Measurements from ENCODE around the gene MACO1.
"Not testable (repeated sequence)": the region's sequence is repeated elsewhere in the genome, so short reads cannot be mapped to it uniquely, and the experiment has no call there.

MACO1 gene

DNA sequence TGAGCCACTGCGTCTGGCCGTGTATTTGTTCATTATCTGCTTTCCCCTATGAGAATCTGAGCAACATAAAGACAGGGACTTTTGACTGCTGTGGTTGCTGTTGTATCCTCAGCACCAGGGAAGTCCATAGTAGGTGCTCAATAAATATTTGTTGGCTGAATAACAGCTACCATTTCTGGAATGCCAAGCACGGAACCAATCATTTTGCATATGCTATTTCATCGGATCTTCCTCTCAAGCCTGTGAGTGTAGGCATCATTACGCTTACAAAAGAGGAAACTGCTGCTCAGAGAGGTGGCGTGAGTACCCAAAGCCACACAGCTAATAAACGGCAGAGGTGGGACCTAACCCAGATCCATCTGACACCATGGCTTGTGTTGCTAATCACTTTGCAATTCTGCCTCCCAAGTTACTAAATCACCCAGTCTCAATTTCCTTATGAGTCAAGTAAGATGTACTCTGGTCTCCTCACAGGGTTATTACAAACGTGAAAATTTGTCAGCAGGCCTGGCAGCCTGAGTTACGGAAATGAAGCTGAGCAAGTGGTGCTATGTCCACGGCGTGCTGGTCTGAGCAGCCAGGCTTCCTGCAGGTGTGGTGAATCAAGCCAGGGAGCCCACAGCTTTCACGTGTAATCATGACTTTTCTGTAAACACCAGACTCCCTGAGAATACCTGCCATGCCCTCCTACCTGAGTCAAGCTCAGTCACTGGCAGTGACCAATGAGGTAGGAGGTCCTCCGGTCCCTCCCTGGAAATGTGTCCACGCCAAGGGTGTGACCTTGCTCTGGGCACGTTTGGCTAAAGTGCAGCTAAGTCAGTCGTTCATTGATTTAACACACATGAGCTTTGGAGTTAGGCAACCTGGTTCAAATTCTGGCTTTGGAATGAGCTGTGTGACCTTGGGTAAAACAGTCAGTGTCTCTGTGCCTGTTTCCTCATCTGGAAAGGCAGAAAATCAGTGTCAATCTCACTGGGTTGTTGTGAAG lies 5.3 kb upstream of the MACO1 start:
- no peak for DNase-seq (ENCODE audit: low read depth in 1 of 2, low spot score in 1 of 2)

DNA sequence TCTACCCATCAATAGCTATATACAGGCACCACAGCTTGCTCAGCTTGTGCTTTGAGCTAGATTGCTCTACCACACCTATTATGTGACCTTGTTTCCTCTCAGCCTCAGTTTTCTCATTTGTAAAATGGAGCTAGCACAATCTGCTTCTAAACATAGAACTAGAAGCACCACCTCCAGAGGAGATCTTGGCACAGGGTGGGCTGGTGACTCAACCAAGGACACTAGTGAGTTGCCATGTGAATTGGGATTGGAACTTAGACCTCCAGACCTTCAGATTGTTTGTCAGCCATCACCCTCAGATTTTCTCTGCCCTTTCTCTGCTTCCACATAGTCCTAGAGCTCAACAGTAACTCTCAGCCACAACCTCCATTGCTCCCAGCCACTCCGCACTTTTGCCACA lies 3.0 kb upstream of the MACO1 start:
- DNase-seq (ENCODE audit: low read depth in 1 of 2, low spot score in 1 of 2) = no peak

DNA sequence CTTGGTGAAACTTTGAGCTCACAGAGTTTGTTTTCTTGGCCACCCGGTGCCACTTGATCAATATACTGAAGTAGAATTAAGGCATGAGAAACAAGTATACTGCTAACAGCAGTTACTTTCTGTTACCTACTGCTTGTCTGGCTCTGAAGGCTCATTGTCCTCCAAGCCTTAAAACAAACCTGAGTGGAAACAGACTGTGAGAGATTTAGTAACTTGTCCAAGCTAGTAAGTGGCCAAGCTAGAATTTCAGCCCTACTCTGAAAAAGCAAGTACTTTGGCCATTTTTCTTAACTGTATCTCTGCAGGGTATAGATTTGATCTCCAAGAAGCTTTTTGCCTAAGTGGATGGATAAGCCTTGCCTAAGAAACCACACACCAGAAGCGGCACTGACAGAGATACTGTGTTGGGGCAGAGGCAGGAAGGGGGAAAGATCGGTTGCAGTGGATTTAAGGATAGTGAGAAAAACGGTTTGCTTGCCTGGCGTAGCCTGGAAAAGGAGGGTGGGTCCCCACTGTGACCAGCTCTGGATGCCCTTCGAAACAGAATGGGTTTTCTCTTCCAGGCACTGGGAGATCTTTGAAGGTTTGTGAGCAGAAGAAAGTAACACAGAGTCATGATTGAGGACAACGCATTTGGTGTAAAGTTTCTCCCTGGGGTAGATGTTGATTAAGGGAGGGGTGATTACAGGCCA lies 2.1 kb upstream of the MACO1 start:
- no peak for DNase-seq (ENCODE audit: low read depth in 1 of 2, low spot score in 1 of 2)

DNA sequence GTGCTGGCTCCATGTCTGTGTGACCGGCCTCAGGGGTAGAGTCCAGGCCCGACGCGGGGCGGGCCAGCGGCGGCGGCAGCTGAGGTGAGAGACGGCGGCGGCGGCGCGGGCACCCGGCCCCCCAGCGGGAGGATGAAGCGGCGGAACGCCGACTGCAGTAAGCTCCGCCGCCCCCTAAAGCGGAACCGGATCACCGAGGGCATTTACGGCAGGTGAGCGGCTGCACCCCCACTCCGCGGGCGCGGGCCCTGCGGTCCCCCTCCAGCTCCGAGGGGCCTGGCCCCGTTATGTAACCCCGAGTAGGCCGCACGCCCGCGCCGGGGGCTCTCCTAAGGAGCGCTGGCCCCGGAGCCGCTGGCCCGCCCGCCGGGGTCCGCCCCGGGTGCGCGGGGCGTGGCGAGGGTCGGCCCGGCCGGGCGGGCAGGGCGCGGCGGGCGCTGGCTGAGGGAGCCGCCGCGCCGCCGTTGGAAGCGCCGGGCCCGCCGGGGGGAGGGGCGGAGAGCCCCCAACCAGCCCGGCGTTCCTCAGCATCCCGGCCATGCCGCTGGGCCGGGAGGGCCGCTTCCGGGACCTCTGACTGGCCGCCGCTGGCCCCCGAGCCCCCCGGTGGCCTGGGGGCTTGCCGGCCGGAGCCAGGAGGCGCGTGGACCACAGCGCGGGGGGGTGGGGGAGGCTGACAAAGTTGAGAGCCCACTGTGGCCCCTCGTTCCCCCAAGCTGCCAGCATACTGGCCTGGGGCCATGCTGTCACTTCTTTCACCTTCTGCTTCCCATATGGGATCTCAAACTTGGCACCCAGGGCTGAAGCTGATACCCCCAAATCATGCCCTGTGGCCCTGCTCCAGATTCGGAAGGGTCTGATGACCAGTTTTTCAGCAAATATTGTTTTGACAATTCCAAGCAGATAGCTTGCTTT lies 527 bp downstream of the MACO1 start:
- DNase-seq (ENCODE audit: low read depth in 1 of 2, low spot score in 1 of 2) = no peak

DNA sequence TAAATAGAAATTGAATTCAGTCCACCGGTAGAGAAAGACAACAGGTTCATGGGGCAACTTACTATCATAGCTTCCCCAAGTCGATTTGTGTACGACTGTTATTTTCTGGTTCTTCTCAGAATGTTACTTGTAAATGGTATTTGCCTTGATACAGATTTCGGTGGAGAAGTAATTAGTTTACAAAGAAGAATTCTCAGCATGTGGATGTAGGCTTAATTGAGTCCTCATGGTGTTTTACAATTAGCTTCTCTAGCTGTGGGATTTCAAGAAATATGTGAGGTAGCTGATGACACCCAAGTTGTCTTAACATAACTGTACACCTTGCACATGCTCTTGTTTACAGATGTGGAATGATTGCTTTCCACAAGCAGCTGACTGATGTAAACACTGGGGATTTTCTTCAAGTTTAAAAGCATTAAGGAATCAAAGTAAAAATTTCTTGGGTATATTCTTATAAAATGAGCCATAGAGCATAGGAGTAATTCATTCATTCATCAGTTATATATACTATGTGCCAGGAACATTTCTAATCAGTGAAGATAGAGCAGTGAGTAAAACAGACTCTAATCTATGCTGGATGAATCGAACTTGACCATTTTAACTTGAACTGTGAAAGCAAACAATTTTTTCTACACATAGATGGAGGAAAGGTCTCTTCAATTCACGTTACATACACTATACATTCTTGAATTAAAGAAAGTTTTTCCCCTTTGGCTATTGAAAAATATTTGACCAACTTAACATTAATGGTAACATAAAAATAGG lies 1.4 kb downstream of the MACO1 start:
- DNase-seq (ENCODE audit: low read depth in 1 of 2, low spot score in 1 of 2) = no peak

DNA sequence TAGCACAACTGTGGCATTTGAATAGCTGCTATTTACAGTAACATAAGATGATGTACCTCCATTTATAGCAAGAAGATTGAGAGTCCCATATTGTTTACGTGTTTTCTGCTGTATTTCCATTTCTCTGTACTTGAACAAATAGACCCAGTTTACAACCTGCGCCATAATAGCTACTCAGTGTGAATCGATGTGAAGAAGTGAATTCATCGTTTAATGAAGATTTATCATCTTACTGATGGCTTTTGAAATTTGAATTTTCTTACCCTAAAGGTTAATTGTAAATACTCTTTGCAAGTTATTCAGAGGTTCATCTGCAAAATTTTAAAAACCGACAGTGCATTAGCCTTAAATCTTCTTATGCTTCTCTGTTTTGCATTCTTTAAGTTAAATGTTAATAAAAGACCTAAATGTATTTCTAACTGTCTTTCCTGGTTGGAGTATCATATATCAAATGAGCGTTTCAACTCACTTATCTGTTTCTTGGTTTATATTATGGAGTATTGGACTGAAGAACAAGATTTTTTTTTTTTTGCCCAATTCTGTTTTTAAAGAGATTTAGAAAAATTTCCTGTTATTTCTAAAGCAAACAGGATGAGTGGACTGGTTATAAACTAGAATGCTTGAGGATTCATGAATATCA lies 2.2 kb downstream of the MACO1 start:
- no peak for DNase-seq (ENCODE audit: low read depth in 1 of 2, low spot score in 1 of 2)

DNA sequence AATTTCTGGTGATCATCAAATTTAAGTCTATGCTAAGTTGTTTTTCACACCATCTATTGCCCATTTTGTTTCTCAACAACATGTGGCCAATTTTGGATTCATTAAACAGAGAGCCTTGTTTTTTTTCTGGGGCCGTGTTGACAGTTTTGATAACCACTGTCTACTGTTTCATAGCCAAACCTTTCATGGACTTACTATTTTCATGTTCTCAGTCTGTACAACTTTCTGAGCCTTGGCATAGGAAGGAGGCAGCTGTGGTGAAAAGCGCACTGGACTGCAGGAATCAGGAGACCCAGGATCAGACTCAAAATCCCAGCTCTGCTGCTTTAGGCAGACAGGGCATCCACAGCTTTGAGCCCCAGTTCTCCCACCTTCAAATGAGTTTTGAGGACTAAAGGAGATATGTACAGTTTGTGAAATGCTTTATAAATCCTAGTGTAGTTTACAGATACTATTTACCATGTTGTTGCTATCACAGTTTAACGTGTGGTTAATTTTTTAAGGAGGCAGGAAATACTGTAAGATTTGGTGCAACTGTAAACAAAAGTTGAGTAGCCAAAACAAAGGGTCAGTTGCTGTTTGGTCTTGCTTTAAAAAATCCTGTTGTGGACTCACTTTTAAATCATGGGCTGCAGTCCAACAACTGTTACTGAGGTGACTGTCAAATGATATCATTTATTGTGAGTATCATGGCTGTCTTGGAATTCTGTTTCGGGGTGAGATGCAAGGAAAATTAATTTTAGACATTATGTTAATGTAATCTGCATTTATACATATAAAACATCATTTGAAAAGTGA lies 2.9 kb downstream of the MACO1 start:
- DNase-seq (ENCODE audit: low read depth in 1 of 2, low spot score in 1 of 2) = no peak

DNA sequence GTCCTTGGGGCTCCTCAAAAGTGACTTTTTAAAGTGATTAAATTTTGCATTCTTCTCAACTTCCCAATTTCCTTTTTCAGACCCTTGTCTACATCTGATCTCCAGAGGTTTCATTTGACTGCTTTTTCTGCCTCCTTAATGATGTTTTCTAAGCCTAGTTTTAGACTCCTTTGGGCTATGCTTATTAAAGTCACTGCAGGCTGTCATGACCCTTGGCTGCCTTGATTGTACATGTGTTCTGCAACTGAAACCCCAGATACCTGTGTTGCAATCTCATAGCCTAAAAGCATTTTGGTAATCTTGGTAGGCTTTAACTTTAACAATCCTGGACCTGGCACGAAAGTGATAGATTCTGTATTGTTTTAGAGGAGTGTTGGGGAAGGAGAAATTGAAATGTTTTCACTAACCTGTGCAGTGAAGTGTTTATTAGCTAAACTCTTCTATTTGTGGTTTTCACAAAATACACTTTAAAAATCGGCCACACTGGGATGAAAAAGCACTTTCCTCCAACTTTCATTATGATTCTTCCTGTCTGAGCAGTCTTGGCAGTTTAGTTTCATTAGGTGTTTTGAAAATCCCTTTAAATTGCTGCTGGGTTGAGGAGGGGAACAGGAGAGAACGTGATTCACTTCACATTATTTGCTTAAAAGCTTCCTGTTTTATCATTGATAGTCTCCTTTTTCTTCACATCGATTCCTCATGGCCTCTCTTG lies 4.9 kb downstream of the MACO1 start:
- DNase-seq (ENCODE audit: low read depth in 1 of 2, low spot score in 1 of 2) = no peak

DNA sequence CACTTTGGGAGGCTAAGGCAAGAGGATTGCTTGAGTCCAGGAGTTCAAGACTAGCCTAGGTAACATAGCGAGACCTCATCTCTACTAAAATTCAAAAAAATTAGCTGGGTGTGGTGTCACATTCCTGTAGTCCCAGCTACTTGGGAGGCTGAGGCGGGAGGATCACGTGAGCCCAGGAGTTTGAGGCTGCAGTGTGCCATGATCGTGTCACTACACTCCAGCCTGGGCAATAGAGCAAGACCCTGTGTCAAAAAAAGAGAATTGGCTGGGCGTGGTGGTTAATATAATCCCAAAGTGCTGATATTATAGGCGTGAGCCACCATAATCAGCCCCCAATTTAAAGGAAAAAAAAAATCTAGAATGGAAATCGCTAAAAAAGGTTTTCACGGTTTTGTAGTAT lies 7.0 kb downstream of the MACO1 start:
- no peak for DNase-seq (ENCODE audit: low read depth in 1 of 2, low spot score in 1 of 2)

DNA sequence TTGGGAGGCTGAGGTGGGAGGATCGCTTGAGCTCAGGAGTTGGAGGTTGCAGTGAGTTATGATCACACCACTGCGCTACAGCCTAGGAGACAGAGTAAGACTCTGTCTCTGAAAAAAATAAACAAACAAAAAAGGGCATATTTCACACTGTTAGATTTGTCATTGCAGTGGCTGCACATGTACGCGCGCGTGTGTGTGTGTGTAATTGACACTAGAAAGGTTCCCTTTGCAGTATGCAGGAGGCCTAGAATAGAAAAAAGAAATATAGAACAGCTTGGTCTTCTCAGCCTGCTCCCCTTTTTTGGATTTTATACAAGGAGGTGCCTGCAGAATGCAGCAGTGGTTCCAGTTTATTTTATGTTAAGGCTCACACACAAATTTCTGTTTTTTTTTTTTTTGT lies 8.6 kb downstream of the MACO1 start:
- no peak for DNase-seq (ENCODE audit: low read depth in 1 of 2, low spot score in 1 of 2)

DNA sequence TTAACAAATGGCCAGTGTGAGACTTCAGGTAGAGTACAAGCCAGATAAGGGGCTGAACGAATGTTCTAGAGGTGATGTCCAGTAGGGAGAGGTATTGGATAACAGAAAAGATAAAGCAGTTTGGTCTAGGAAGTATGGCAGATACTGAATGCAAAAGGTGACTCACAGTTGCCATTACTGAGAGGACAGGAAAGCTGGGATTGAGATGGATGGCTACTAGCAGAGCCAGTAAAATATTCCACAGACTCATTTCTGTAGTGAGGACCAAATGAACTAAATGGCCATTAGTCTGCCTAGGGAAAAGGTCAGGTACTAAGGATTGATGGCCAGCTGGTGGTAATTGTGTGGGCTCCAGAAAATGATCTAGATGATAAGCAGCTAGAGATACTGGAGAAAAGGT lies 11.5 kb downstream of the MACO1 start:
- no peak for DNase-seq (ENCODE audit: low read depth in 1 of 2, low spot score in 1 of 2)

DNA sequence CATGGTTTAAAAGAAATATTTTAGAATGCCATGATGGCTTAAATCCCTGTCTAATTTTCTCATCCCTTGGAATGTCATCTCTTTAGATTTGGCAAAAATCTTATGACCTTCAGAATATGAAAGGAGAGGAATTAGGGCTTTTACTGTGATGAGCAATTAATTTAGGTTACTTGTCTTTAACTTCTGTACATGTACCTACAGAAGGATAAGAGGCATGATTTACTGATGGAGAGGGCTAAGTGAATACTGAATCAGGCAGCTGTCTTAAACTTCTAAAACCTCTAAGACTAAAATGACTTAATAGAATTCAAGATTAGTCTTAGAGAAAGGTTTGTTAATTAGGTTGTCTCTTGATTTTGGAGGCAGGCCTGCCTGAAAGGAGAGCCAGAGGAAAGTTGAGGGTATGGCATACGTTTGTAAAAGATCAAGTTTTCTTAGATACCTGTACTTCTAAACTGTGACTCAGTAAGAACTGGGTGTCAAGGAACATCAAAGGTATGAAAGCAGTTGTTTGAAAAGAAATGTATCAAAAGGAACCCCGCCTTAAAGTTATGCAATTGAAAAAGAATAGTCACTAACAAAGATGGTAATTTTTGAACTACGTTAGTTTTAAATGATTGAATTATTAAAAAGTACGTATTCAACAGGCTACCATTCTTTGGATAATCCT lies 12.5 kb downstream of the MACO1 start:
- DNase-seq (ENCODE audit: low read depth in 1 of 2, low spot score in 1 of 2) = no peak

DNA sequence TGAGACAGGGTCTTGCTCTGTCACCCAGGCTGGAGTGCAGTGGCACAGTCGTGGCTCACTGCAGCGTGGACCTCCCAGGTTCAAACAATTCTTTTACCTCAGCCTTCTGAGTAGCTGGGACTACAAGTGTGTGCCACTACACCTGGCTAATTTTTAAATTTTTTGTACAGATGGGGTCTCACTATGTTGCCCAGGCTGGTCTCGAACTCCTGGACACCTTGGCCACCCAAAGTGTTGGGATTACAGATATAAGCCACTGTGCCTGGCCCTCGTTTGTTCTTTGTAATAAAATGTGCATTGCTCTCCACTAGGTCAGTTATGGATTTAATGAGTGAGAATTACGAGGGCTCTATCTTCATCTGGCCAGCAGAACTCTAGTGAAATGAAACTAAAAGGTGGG lies 13.9 kb downstream of the MACO1 start:
- DNase-seq (ENCODE audit: low read depth in 1 of 2, low spot score in 1 of 2) = not testable (repeated sequence)

DNA sequence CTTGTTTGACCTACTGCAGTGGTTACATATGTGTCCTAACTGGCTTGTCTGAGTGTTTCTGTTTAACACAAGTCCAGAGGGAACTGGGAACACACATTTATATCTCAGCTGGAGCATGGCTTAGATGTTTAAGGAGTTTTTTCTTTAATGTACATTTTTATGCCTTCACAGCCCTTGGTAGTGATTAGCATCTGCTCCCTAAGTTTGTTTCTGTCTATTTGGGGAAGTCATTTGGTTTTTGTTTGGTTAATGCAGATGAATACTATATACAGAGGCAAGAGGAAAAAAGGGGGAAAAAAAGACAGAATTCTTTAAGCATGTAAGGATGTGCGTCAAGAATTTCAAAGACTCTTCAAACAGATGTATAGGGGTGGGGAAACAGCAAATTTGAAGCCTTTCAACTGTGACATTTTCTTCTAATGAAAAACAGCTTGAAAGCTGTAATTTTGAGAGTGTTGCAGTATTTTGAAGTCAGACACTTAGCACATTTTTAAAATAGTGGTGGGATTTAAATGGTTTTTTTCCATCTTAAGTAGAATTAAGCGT lies 15.4 kb downstream of the MACO1 start:
- DNase-seq (ENCODE audit: low read depth in 1 of 2, low spot score in 1 of 2) = no peak

DNA sequence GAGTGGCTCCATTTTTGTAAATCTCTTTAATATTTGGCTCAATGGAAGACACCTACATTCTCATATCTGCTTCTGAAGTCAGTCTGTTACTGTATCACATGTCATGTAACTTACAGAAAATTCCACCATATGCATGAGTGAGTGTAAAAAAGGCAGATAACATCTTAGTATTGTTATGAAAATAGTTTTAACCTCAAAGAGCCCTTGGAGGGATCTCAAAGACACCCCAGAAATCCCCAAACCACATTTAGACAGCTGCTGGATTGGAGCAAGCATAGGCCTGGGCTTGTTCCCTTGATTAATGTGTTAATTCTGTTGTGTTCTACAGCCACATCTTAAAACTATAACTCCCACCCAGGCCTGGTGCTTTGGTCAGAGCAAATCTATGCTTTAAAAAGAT lies 16.9 kb downstream of the MACO1 start:
- DNase-seq (ENCODE audit: low read depth in 1 of 2, low spot score in 1 of 2) = no peak

DNA sequence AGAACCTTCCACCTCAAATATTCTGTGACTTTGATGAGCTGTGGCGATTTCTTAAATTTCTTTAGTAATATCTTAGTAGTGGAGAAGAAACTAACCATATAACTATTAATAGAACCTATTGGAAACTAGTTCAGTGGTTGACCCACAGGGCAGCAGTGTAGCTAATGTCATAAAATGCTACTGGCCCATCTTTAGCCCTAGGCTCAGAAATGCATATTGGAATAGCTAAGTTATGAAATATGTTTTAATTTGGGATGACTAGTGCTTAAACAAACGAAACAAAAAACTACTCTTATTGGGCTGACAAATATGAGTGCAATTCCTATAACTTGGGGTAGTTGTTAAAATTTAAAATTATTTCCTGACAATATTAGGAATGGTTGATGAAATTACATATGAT lies 20.2 kb downstream of the MACO1 start:
- DNase-seq (ENCODE audit: low read depth in 1 of 2, low spot score in 1 of 2) = no peak

DNA sequence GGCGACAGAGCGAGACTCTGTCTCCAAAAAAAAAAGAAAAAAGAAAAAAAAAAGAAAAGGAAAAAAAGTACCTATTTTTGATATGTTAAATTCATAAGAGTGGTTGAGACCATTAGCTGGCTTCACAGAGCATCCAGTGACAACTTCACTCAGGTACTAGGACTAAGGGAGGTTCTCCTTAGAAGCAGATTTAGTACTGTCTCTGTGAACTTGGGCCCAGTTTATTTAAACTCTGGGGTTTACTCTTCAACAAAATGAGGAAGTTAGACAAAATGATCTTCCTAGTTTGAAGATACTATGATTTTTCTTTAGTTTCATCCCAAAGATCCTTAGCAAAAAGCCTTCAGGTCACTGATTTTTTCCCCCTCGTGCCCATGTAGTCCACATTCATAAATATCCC lies 21.2 kb downstream of the MACO1 start:
- DNase-seq (ENCODE audit: low read depth in 1 of 2, low spot score in 1 of 2) = no peak

DNA sequence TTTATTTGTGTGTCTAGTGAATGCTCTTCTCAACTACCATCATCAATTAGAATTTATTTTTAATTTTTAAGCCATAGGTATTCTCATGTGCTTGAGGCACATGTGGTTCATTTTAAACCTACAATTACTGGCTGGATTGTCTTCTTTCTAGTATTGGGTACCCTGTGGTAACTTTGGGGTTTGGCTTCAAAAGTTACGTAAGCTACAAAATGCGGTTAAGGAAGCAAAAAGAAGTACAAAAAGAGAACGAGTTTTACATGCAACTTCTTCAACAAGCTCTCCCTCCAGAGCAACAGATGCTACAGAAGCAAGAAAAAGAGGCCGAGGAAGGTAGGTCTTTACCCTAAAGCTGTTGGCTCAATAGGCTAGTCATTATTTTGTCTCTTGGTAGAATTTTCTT lies 25.8 kb downstream of the MACO1 start:
- DNase-seq (ENCODE audit: low read depth in 1 of 2, low spot score in 1 of 2) = no peak
